Right ventricle myocardium inferior (tissue), 1 donor: ENCODE results near the gene ADAM12. TPM values are rescaled to one million over a fixed set of nuclear protein-coding genes. Genes with fewer than 3 reads are reported as not detected.

ENCODE experiments used
- ATAC-seq: fragments of 200-7000 bp; cut with Tn5 transposase; one replicate; pipeline ENCODE4 v1.9.1; 2020; ENCODE audit warnings: mild to moderate bottlenecking, moderate library complexity
- DNase-seq: peaks from one replicate; pipeline ENCODE4 v3.0.0; 2021; ENCODE audit errors: missing footprints
- intact Hi-C: fragments of 100-400 bp; cut with DNase I; formaldehyde crosslinking; loops from one replicate; pipeline ENCODE4 v1.11.0; 2022
- total RNA-seq: library from RNA; stranded (reverse); fragmentation: NEBNext Ultra II Directional; extraction: Animal tissue kit (Norgen Biotek cat#: 25700); gene quantifications from one replicate; pipeline ENCODE4 v1.2.1, GENCODE V29; 2021
- donor health status: DM: no; HTN: yes; CAD: no; lungs with severe emphysema.

The ADAM12 gene
- total RNA-seq, 1 donor from 2014 or later = 0.35 TPM

DNA sequence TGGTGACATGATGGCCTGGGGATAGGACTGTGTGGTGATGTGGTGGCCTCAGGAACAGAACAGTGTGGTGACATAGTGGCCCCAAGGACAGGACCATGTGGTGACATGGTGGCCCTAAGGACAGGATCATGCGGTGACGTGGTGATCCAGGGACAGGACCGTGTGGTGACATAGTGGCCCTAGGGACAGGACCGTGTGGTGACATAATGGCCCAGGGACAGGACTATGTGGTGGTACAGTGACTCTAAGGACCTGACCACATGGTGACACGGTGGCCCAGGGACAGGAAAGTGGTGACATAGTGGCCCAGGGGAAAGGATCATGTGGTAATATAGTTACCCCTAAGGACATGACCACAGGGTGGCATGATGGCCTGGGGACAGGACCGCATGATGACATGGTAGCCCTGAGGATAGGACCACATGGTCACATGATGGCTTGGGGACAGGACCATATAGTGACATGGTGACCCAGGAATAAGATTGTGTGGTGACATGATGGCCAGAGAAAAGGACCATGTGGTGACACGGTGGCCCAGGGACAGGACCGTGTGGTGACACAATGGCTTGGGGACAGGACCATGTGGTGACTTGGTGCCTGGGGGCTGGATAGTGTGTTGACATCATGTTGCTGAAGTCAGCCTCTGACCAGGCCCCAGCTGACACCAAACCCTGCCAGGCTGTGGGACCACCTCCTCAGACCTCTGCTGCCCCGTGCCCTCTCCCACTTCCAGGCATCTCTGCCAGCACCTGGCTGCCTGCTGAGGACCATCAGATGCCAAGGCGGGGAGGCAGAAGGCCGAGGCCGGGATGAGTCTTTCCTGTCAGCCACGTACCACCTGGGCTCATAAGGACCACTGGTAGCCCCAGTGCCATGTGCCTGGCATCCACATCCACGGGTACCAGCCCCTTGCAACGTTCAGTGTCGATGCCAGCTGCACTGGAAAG, 99.5 kb downstream of the ADAM12 start:
- DNase-seq (no peak), ATAC-seq (peak; percentile 37)
- intact Hi-C loops = no loop called here

DNA sequence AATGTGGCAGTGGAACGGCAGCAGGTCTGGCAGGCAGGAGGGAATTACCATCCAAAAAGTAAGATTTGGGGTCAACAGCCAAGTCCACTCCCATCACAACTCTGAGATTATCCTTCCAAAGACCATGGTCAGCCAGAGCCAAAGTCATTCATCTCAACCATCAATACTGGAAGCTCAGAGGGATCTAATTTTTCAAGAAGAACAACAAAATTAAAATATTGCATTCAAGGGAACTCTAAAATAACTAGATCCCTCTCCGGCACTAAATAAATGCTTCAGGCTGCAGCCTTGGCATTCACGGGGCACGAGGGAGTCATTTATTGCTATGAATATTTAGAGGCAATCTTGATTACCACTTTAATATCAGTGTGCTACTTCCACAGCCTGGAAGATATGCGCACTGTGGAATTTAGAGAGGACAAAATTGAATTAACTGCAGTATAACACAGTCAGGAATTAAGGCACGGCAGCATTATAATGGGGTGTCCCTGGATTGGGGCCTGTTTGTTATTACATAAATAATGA, 102.0 kb downstream of the ADAM12 start:
- no peak for ATAC-seq
- DNase-seq = no peak
- intact Hi-C loops = no loop called here

DNA sequence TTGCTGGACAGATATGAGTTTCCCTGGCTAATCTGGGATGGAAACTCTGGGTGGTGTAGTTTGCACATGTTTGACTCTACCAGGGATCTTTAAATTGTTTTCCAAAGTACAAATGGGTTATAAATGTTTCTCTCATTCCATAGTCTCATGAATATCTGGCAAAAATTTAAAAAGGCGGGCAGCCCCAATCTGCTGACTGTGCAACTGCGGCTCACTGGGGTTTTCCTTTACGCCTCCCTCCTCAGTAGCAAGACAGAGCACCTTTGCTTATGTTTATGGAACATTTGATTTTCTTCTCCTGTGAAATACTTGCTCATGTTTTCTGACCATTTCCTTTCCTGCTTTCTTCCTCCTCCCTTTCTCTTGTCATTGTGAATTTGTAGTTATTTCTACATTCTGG, 105.0 kb downstream of the ADAM12 start:
- ATAC-seq = no peak
- no peak for DNase-seq
- intact Hi-C loops = no loop called here

GRCh38 chr10:126278851-126279250, 109.4 kb downstream of the ADAM12 start:
- intact Hi-C loops = no loop called here
- DNase-seq = no peak
- no peak for ATAC-seq

DNA sequence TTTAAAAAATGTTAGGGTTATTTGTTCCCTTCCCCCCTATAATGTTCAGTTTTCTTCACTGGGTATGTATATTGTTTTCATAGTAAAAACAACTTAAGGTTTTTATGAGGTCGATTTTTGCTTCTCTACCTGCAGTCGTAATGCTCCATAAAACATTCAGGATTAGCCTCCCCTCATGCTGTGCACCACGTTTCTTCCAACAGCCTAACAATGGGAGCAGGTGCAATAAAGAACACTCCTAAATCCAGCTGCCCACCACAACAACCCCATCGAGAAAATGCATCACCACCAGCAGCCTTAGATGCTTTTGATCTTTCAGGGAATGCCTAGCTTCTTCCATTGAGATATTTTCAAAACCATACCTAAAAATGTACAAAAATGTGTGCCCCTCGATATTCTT, 111.1 kb downstream of the ADAM12 start:
- intact Hi-C loops = no loop called here
- DNase-seq = no peak
- no peak for ATAC-seq

DNA sequence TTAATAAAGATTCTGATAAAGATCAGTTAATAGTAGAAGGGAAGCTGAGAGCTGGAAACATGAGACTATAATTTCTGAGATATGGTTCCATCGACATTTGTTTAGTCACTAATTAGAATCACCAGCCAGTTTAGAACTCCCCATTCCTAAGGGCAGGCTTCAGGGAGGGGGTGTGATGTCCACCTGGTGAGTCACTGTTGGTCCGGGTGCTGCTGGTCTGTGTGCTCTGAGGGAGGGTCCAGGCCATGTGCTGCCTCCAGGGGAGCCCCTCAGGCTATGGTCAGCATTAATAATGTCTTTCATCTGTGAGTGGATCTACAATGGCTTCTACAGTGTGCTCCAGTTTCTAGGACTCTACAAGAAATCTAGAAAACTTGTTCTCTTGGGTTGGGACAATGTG, 115.8 kb downstream of the ADAM12 start:
- no peak for DNase-seq
- intact Hi-C loops = no loop called here

DNA sequence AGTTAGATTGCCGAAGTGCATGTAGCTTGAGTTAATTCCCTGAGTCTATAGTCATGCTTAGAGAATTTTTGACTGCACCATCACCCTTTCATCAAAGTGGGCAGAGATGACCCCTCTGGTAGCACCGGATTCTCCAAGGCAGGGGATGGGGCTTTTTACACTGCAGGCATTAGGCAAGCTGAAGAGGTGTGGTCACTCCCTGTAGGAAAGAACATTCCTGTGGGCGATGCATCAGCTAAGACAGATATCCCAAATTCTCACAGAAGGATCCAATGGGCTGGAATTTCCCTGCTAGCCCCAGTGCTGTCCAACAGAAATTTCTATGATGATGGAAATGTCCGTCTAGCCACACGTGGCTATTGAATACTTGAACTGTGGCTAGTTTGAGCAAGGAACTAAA, 118.2 kb downstream of the ADAM12 start:
- DNase-seq (no peak), ATAC-seq (no peak)
- intact Hi-C loops = no loop called here

More for the DNA sequence above, 115.8 kb downstream of the ADAM12 start:
- no peak for ATAC-seq

DNA sequence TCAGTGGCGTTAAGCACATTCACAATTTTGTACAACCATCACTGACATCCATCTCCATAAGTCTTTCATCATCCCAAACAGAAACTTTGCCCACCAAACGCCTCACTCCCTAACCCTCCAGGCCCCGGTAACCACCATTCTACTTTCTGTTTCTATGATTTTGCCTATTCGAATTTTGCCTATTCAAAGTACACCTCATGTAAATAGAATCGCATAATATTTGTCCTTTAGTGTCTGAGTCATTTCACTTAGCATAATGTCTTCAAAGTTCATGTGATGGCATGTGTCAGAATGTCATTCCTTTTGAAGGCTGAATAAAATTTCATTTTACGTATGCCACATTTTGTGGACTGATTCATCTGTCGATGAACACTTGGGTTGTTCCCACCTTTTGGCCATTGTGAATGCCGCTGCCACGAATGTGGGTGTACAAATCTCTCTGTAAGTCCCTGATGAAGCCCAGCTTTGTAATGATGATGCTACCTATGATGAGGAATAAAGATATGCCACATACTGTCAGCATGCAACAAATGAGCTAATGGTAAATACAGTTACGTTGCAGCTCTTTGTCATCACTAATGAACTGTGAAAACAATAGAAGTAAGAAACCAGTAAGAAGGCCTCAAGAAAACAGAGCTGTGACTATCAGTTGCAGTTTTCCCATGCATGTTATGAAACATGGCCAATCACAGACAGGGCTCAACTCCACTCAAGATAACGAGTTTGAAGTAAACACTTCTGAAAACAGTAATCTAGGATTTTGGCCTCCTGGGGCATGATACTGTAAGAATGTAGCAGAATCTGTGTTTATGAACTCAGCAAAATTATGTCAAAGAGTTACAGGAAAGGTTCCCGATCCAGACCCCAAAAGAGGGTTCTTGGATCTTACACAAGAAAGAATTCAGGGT, 120.0 kb downstream of the ADAM12 start:
- intact Hi-C loops = no loop called here
- DNase-seq = no peak
- ATAC-seq = no peak

DNA sequence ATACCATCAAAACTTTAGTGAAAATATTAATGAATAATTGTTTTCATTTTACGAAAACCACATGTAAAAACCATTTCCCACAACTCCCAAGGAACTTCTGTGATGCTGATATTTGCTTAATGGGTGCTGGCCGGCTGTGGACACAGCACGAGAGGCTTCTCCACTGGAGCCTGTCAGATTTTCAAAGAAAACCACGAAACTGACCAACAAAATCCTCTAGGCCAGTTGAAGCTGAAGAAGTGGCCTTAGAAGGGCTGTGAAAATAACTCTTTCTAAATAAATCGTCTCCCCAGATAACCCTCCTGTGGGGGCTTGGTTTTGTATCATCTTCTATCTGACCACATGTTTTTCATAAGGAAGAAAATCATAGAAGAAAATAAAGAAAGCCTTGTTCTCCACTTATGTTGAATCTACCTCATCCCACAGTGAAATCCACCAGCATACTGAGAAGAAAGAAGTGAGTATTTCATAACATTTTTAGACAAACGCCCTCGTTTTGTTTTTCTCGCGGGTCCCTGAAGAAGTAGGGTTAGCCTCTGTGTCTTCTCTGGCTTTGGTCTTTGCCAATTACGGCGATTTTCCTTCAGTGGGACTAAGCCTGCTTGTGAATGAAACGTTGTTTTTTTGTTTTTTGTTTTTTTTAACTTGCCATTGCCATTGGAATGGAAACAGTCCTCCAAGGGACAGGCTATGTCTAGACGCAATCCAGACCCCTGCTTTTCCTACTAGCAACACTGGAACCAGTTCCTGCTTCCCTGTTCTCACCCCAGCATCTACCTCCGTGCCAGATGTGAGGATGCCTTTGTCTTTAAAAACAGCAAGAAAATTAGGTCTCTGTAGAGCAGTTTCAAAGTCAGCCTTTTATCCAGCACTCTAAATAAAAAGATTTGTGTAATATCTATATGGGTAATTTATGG, 123.9 kb downstream of the ADAM12 start:
- DNase-seq (no peak), ATAC-seq (peak; percentile 83)
- intact Hi-C loops = no loop called here

DNA sequence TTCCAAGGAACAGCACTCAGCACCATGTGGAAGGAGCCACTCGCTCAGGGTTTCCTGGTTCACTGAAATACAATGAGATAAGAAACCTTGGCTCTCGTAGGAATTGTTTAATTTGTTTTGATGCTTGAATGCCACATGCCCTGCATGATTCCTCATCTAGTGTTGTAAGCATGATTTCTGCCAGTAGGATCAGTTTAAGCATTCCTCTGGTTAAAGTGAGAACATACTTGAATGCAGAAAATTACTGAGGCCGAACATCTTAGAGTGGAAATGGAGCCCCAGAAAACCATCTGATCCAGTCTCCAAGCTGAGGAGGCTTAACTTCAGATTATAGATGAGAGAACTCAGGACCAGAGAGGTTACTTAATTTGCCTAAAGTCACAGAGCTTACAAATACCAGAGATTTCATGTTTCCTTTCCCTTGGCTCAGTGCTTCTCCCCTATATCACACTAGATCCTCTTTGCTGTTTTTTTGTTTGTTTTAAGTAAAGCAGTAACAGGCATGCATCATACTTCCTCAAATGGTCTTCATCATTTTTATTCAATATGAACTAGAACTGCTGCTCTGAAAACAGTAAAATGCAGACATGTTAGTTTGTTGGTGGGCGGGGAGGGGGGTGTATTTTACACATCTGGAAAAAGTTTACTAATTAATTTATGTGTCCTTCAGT, 125.1 kb downstream of the ADAM12 start:
- DNase-seq (no peak), ATAC-seq (no peak)
- intact Hi-C loops = no loop called here

DNA sequence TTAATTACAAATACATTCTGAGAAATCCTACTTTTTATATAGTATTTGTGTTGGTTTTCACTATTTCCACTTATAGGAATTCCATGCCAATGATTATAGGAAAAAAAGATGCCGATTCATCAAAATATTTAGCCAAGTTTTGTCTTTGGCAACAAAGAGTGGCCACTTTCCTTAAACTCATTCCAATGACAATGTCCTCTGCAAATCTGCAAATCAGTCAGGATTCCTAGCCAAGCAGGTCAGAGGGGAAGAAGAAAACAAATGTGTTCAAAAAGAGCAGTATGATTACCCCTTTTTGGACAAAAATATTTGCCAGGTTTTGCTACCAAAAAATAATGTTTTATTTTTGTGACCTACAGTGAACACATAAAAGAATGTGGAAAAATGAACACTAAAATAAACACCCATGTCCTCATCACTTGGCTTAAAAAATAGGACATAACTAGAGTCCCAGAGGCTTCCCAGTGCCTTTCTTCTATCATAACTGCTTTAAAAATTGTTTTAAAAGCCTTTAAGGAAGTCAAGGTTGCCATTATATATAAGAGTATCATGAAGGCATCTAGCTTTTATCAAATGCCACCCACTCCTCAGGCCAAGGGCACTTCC, 125.9 kb downstream of the ADAM12 start:
- ATAC-seq = peak; percentile 15
- intact Hi-C loops = no loop called here

GRCh38 chr10:126259760-126260479, 128.4 kb downstream of the ADAM12 start:
- intact Hi-C loops = no loop called here
- DNase-seq (no peak), ATAC-seq (no peak)

More for the DNA sequence above, 125.9 kb downstream of the ADAM12 start:
- no peak for DNase-seq

- DNase-seq = no peak
- intact Hi-C loops = no loop called here
- ATAC-seq = no peak
Observed at GRCh38 chr10:126256864-126257263, 131.4 kb downstream of the ADAM12 start.

DNA sequence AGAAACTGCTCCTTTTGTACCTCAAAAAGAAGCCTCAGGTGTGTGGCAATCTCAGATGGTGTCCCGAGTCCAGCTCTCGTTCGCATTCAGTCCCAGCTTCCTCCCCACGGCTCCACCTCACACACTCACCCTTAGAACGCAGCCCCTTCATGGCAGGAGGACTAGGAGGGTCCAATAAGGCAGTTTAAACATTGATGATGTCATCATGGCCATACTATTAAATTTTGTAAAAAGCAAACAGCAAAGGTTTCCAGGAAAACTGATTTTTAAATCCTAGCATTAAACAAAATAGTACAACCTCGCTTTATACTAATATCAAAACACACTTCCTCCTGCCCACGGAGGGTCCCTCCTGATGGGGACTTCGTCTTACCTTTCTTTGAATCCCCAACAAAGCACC, 133.0 kb downstream of the ADAM12 start:
- intact Hi-C loops = no loop called here
- no peak for ATAC-seq

DNA sequence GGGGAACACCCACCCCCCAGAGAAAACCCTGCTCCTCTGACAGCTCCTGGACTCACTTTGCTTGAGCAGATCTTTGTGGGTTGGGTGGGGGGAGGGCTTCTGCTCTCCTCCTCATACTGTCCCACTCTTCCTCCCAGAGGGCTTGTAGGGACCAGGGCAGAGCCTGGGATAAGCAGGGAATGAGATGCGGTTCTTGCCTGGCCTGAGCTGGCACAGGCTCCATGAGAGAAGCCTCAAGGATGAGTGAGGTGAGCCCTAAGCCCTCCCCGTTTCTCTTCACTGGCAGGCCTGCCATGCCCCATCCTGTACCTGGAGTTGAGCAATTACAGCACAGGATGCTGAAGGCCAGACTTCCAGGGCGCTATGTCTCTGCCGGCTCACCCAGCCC, 134.7 kb downstream of the ADAM12 start:
- intact Hi-C loops = no loop called here
- DNase-seq (no peak), ATAC-seq (peak; percentile 15)

More for the DNA sequence above, 133.0 kb downstream of the ADAM12 start:
- no peak for DNase-seq

GRCh38 chr10:126252884-126253610, 135.2 kb downstream of the ADAM12 start:
- ATAC-seq (peak; percentile 85), DNase-seq (no peak)
- intact Hi-C loops = no loop called here
